ENCODE results near the gene ANO9.
A peak's percentile ranks its signal among the peaks of the same experiment; 100 is the strongest.
"Not testable (repeated sequence)": the region's sequence is repeated elsewhere in the genome, so short reads cannot be mapped to it uniquely, and the experiment has no call there.

Gene ANO9

DNA sequence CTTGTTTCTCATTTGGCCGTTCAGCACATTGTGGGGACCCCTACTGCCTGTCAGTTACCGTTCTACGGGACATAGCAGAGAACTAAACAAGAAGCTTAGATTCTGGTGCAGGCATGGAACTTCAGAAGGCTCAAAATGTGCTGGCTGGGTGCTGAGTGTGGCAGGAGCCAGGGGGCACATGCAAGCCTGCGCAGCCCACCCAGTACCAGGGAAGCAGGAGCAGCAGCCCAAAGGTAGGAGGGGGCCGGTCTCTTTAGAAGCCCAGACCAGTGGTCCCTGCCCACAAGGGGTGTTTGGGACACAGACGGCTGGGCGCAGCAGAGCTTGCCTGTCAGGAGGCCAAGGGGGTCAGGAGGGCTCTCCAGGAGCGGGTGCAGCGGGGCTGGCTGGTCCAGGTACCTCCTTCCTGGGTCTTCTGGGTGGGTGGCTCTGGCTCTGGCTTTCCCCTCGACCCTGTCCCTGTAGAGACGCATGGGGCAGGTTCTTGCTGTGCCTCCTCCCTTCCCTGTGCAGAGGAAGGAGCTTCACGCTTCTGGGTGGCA is 10.5 kb upstream of the ANO9 start:
- no peak for DNase-seq (ENCODE audit: low read depth)

GRCh38 chr11:451738-452137 is 9.9 kb upstream of the ANO9 start:
- DNase-seq (ENCODE audit: low read depth): no peak

GRCh38 chr11:450809-451451 is 9.1 kb upstream of the ANO9 start:
- peak; percentile 68 for DNase-seq (ENCODE audit: low read depth)

- DNase-seq (ENCODE audit: low read depth): peak; percentile 90
These were observed 8.3 kb upstream of the ANO9 start, which contains the start of gene PTDSS2 for GRCh38 chr11:449889-450808. PTDSS2 (plus strand) TSS chr11:450279; CDS start chr11:450456, 177 bp downstream.

DNA sequence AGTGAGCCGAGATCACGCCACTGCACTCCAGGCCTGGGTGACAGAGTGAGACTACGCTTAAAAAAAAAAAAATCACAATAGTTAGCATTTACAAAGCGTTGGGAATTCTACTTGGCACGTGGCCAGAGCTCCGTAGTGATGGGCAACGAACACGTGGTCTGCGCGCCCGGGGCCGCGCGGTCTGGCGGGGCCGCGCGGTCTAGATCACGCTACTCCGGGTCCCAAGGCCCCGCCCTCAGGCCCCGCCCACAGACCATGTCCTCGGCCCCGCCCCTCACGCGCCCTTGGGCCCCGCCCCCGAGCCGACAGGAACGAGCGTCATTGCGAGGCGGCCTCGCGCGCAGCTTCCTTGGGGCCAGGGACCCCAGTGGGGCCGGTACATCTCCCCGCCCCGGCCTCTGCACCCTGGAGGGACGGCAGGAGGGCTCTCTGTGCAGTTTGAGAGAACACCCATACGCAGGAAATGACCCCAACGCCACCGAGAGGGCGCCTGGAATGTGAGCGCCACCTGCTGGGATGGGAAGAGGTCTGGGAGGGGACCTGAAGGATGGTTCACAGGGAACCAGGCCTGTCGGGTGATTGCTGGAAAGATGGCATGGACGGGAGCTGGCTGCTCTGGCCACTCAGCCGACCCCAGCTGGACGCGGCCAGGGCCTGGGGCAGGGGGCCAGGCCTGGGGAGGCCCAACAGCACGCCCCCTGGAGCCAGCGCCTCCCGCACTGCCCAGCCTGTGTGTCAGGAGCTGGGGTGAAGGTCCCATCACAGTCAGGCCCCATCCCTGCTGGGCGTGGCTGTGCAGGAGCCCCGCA is 6.3 kb upstream of the ANO9 start:
- peak; percentile 92 for DNase-seq (ENCODE audit: low read depth)

DNA sequence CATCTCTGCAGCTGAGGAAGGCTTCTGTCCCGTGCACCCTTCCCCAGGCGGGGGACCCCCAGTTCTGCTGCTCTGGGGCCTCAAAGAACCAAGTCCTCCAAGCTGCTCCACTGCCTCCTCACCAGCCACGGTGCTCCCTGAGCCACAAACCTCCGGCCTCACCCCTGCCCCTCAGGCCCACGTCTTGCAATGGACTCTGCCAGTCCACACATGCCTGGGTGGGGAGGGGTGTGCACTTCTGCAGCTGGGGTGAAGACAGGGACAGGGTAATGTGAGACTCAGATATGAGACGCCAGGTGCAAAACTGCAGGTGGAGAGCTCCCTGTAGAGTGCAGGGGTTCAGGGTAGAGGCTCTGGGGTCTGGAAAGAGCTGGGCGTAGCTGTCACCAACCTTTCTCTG is 5.1 kb upstream of the ANO9 start:
- no peak for DNase-seq (ENCODE audit: low read depth)

DNA sequence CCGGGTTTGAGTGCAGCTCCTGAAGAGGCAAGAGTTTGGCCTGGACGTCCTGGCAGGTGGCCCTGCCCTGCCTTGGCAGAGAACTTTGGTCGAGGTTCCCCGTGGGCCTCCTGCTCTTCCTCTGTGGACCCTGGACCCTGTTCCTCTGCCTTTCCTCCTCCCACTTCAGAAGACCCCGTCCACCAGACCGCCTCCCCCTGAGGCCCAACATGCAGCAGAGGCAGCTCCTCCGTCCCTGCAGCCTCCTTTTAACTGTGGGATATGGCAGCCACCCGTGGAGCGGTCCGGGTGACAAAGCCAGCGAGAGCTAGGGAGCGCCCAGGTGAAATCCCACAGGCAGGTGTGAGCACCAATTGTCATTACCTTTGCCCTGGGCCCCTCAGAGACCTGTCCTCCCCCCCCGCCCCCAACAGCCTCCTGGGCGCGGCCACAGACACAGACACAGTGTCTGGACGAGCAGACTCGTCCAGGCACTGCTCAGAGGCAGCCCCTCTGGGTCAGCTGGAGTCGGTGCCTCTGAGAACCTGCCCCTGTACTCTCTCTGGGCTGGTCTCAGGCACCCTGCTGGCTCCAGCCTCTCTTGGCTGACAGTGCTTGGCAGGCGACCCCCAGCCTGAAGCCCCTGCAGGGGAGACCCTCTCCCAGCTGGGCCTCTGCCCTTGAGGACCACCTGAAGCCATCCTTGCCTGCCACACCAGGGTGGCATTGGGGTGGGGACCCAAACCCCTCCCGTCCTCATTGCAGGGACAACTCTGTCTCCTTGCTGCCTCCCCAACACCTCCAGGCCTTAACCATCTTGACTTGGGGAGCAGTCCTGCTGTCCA is 4.2 kb upstream of the ANO9 start:
- DNase-seq (ENCODE audit: low read depth): no peak

GRCh38 chr11:444396-445144 is 2.8 kb upstream of the ANO9 start:
- no peak for DNase-seq (ENCODE audit: low read depth)

GRCh38 chr11:443542-444199 is 1.9 kb upstream of the ANO9 start:
- DNase-seq (ENCODE audit: low read depth): no peak

DNA sequence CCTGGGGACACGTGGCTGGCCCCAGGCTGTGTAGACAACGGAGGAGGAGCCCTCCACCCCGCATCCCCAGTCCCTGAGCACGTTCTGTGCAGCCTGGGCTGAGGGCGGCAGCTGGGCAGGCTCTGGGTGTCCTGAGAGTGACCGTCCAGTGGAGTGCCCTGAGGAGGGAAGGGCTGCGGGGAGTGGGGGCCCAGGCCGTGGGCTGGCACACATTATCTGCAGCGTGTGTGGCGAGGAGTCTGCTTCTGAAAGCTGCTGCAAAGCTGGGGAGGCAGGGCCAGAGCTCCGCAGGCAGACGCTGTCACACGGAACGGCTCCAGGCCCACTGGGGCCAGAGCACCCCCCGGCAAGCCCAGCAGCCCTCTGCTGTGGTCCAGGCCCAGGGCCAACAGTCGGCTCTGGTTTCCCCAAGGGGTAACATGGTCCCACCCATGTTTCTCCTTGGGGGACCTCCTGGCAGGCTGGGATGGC is 835 bp upstream of the ANO9 start:
- no peak for DNase-seq (ENCODE audit: low read depth)

DNA sequence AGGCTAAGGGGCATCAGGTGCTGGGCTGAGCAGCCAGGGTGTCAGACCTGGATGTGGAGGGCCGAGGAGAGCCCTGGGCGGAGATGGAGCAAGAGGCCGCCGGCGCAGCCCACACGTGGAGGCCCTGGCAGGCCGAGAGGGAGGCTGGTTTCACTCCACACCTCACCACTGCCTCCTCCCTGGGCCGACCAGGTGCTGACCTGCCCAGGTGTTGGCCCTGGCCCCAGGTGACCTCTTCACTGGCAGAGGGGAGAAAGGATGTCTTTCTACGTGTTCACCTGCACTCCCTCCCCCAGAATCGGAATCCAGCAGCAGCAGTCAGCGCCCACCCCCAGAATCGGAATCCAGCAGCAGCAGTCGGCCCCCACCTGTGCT is 781 bp downstream of the ANO9 start:
- no peak for DNase-seq (ENCODE audit: low read depth)

- DNase-seq (ENCODE audit: low read depth): no peak
These were observed 1.5 kb downstream of the ANO9 start for GRCh38 chr11:440065-441042.

- no peak for DNase-seq (ENCODE audit: low read depth)
These were observed 2.3 kb downstream of the ANO9 start for GRCh38 chr11:439315-440064.

- DNase-seq (ENCODE audit: low read depth): no peak
These were observed 3.5 kb downstream of the ANO9 start for GRCh38 chr11:438101-438844.

DNA sequence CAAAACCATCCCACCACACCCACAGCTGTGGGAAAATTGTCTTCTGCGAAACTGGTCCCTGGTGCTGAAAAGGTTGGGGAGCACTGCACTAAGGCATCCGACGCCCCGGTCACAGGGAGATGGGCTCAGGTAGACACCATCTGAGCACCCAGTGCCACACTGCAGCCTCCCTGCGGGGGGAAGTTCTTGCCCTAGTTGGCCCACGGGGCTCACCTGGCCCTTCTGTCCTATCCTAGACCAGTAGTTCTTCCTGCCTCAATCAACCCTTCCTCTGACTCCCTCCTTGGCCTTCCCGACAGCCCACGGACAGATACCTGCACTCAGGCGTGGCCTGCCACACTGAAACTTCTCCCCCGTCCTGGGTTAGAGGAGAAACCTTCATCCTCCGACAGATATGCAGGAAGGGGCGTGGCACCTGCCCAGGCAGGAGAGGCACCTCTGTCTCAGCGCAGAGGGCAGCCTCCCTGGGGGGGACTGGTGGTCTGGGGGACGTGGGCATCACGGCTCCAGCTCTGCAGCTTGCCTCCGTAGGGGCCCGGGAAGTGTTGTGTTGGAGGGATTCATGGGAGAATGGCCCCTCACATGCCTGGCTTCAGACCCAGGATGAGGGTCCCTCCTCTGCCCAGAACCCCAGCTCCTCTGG is 4.5 kb downstream of the ANO9 start:
- DNase-seq (ENCODE audit: low read depth): no peak

DNA sequence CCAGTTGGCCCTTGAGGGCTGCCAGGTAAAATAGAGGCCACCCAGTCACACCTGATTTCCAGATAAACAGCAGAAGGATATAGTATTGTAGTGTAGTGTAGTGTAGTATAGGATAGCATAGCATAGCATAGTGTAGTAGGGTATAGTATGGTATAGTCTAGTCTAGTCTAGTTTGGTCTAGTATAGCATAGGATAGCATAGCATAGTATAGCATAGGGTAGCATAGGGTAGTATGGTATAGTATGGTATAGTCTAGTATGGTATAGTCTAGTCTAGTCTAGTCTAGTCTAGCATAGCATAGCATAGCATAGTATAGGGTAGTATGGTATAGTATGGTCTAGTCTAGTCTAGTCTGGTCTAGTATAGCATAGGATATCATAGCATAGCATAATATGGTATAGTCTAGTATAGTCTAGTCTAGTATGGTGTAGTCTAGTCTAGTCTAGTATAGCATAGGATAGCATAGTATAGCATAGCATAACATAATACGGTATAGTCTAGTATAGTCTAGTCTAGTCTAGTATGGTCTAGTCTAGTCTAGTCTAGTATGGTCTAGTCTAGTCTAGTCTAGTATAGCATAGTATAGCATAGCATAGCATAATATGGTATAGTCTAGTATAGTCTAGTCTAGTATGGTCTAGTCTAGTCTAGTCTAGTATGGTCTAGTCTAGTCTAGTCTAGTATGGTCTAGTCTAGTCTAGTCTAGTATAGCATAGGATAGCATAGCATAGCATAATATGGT is 6.6 kb downstream of the ANO9 start:
- DNase-seq (ENCODE audit: low read depth): not testable (repeated sequence)

Measured in activated T-helper 9 cell treated with anti-CD3 and anti-CD28 coated beads, Interleukin-2, amount 50 U/mL, for 16 hours (primary cell).